HCT116 (cell line): ENCODE measurements around the gene MRPS18A. TPM values are rescaled to one million over a fixed set of nuclear protein-coding genes. Genes with fewer than 3 reads are reported as not detected.

ENCODE experiments used
- ATAC-seq: fragments of 200-7000 bp; cut with Tn5 transposase; 2 replicates; pipeline ENCODE4 v1.9.1; 2020; ENCODE audit warnings: mild to moderate bottlenecking, moderate library complexity
- BruUV-seq: library from RNA; stranded (reverse); fragments of 400-500 nt; replicated peaks from 2 replicates; lab custom pipeline; 2021; lab: Mats Ljungman, UMichigan
- CTCF ChIA-PET: fragments of 300-600 bp; sonication (Branson Sonifier 250); formaldehyde crosslinking; loops from one replicate; lab custom pipeline; 2021; ENCODE audit warnings: antibody characterized with exemption; lab: Charles Lee
- POLR2A ChIA-PET: fragments of 300-600, 350-600 bp; sonication (Branson Sonifier 250); formaldehyde crosslinking; loops from one replicate; lab custom pipeline; 2021; ENCODE audit warnings: antibody characterized with exemption; lab: Charles Lee
- RAD21 ChIA-PET, 2 experiments: fragments of 300-600 bp; sonication (Branson Sonifier 250); formaldehyde crosslinking; loops; one replicate each; lab custom pipeline; 2023; ENCODE audit warnings: low total read pairs in 2 of 2; ENCODE audit not compliant: uncharacterized antibody in 2 of 2, unreplicated experiment in 2 of 2, low non-redundant PET in 1 of 2; lab: Charles Lee
- DNase-seq: peaks from one replicate; pipeline ENCODE4 v3.0.0-alpha.2; 2010; ENCODE audit warnings: low read depth, low spot score
- H2AFZ ChIP-seq: fragments of 200-600 bp; shearing (Covaris generic), sonication (generic); 2 replicates; pipeline ENCODE4 v1.6.1; 2017; ENCODE audit warnings: low read depth, mixed run types, mixed read lengths, antibody characterized with exemption, low read length; ENCODE audit not compliant: poor library complexity, severe bottlenecking
- H3K27ac ChIP-seq: 2 replicates; pipeline ENCODE4 v1.5.1; 2012; ENCODE audit warnings: low read depth, low read length
- H3K27me3 ChIP-seq: fragments of 200-600 bp; sonication (generic); 2 replicates; pipeline ENCODE4 v1.6.1; 2016; ENCODE audit warnings: mixed run types, low read length, mixed read lengths; ENCODE audit not compliant: insufficient read depth
- H3K36me3 ChIP-seq, 2 experiments: fragments of 200-500 bp in 1 of 2; fragments of 200-600 bp in 1 of 2; sonication (Bioruptor generic) in 1 of 2; sonication (generic) in 1 of 2; 2 replicates each; pipeline versions ENCODE4 v1.5.1 to v1.6.1; 2014 to 2016; ENCODE audit warnings: low read length in 2 of 2, inconsistent platforms in 1 of 2, mixed read lengths in 1 of 2, mixed run types in 1 of 2; ENCODE audit not compliant: insufficient read depth in 2 of 2, control insufficient read depth in 1 of 2
- H3K4me1 ChIP-seq, 2 experiments: fragments of 200-600 bp in 1 of 2; sonication (generic) in 1 of 2; 2 replicates each; pipeline versions ENCODE4 v1.5.1 to v1.6.1; 2012 to 2017; ENCODE audit warnings: low read length in 2 of 2, inconsistent platforms in 1 of 2, mild to moderate bottlenecking in 1 of 2, mixed read lengths in 1 of 2, mixed run types in 1 of 2, moderate library complexity in 1 of 2; ENCODE audit not compliant: insufficient read depth in 2 of 2, control insufficient read depth in 1 of 2
- H3K4me2 ChIP-seq: fragments of 200-600 bp; sonication (generic); 2 replicates; pipeline ENCODE4 v1.6.1; 2017; ENCODE audit warnings: mixed run types, low read length, mixed read lengths
- H3K4me3 ChIP-seq, 2 experiments: fragments of 200-600 bp in 1 of 2; sonication (generic) in 1 of 2; replicated peaks in 1 of 2; 2 replicates each; pipeline ENCODE4 v1.5.1; 2011 to 2016; ENCODE audit warnings: low read length in 2 of 2, control low read depth in 1 of 2, low read depth in 1 of 2, mild to moderate bottlenecking in 1 of 2, mixed read lengths in 1 of 2, mixed run types in 1 of 2
- H3K79me2 ChIP-seq: fragments of 200-600 bp; sonication (generic); 2 replicates; pipeline ENCODE4 v1.6.1; 2017; ENCODE audit warnings: mild to moderate bottlenecking, mixed run types, low read length, moderate library complexity, mixed read lengths; ENCODE audit not compliant: insufficient read depth
- H3K9ac ChIP-seq: fragments of 200-600 bp; sonication (generic); 2 replicates; pipeline ENCODE4 v1.6.1; 2016; ENCODE audit warnings: low read length, mixed read lengths
- H3K9me2 ChIP-seq: fragments of 200-600 bp; sonication (generic), shearing (Covaris generic); 2 replicates; pipeline ENCODE4 v1.6.1; 2017; ENCODE audit warnings: mixed run types, mild to moderate bottlenecking, moderate library complexity; ENCODE audit not compliant: insufficient read depth
- H3K9me3 ChIP-seq, 2 experiments: fragments of 200-500 bp in 1 of 2; fragments of 200-600 bp in 1 of 2; sonication (Bioruptor generic) in 1 of 2; sonication (generic) in 1 of 2; 2 replicates each; pipeline ENCODE4 v1.6.1; 2014 to 2017; ENCODE audit warnings: low read length in 2 of 2, mixed read lengths in 2 of 2, inconsistent platforms in 1 of 2, low read depth in 1 of 2, mild to moderate bottlenecking in 1 of 2, mixed run types in 1 of 2, moderate library complexity in 1 of 2; ENCODE audit not compliant: control insufficient read depth in 1 of 2, insufficient read depth in 1 of 2
- H4K20me1 ChIP-seq: fragments of 200-600 bp; sonication (generic), shearing (Covaris generic); 2 replicates; pipeline ENCODE4 v1.6.1; 2017; ENCODE audit warnings: mixed run types, mild to moderate bottlenecking, moderate library complexity; ENCODE audit not compliant: insufficient read depth
- CBX3 ChIP-seq: IDR thresholded peaks from 2 replicates; pipeline ENCODE4 v1.6.1; 2012; ENCODE audit warnings: low read depth
- CEBPB ChIP-seq: IDR thresholded peaks from 2 replicates; pipeline ENCODE4 v1.6.1; 2012; ENCODE audit warnings: low read depth
- CTCF ChIP-seq, 3 experiments: fragments of 200-600 bp in 1 of 3; sonication (generic) in 1 of 3; IDR thresholded peaks in 2 of 3; conservative IDR thresholded peaks in 1 of 3; 2 replicates each; pipeline ENCODE4 v1.5.1; 2012 to 2017; ENCODE audit warnings: low read depth in 2 of 3, low read length in 2 of 3, antibody characterized with exemption in 1 of 3, borderline replicate concordance in 1 of 3, control low read depth in 1 of 3, mild to moderate bottlenecking in 1 of 3, mixed read lengths in 1 of 3, mixed run types in 1 of 3, moderate library complexity in 1 of 3; ENCODE audit not compliant: insufficient read depth in 1 of 3
- EGR1 ChIP-seq: IDR thresholded peaks from 2 replicates; pipeline ENCODE4 v1.6.1; 2012; ENCODE audit warnings: low read depth
- ELF1 ChIP-seq: IDR thresholded peaks from 2 replicates; pipeline ENCODE4 v1.6.1; 2012; ENCODE audit warnings: low read depth, borderline replicate concordance
- EZH2 ChIP-seq: fragments of 200-600 bp; sonication (generic); IDR thresholded peaks from 2 replicates; pipeline ENCODE4 v1.6.1; 2017; ENCODE audit warnings: antibody characterized with exemption, mixed run types
- EZH2phosphoT487 ChIP-seq: fragments of 200-600 bp; IDR thresholded peaks from 2 replicates; pipeline ENCODE4 v1.6.1; 2018; ENCODE audit warnings: antibody characterized with exemption, borderline replicate concordance
- FOSL1 ChIP-seq: IDR thresholded peaks from 2 replicates; pipeline ENCODE4 v1.6.1; 2012; ENCODE audit warnings: low read depth
- POLR2A ChIP-seq: IDR thresholded peaks from 2 replicates; pipeline ENCODE4 v1.7.0; 2011; ENCODE audit warnings: borderline replicate concordance; ENCODE audit not compliant: insufficient read depth, insufficient read length; ENCODE audit errors: extremely low read depth
- SIN3A ChIP-seq: IDR thresholded peaks from 2 replicates; pipeline ENCODE4 v1.6.1; 2012; ENCODE audit warnings: low read depth
- SP1 ChIP-seq: IDR thresholded peaks from 2 replicates; pipeline ENCODE4 v1.6.1; 2012; ENCODE audit warnings: low read depth
- SRF ChIP-seq: IDR thresholded peaks from 2 replicates; pipeline ENCODE4 v1.6.1; 2012; ENCODE audit warnings: low read depth
- TCF7L2 ChIP-seq: IDR thresholded peaks from 2 replicates; pipeline ENCODE4 v1.7.0; 2011; ENCODE audit warnings: borderline replicate concordance, inconsistent platforms; ENCODE audit not compliant: insufficient read depth, insufficient read length; ENCODE audit errors: extremely low read depth
- intact Hi-C: fragments of 100-400 bp; cut with micrococcal nuclease; formaldehyde crosslinking; loops from 2 replicates; pipeline ENCODE4 v1.10.0; 2022
- total RNA-seq: library from RNA; stranded (reverse); gene quantifications from one replicate; pipeline ENCODE4 v1.2.1, GENCODE V29; 2021; ENCODE audit not compliant: unreplicated experiment

MRPS18A gene
- total RNA-seq, 1 experiment from 2014 or later = 63.0 TPM

- H3K79me2 ChIP-seq = no peaks in the 10 kb centered on the region
- ChIA-PET POLR2A (no interaction called here), RAD21 (no interaction called here), CTCF (no interaction called here)
- no peaks in the 10 kb centered on the region for H3K9me2 ChIP-seq
- H3K4me2 ChIP-seq = no peak overlapping the region
- H4K20me1 ChIP-seq = no peaks in the 10 kb centered on the region
- H3K4me3 ChIP-seq = no peak overlapping the region
- BruUV-seq = no TSS peak
- H3K27ac ChIP-seq = no peak overlapping the region
- 0 out of 2 replicates have a peak, but pooled peaks cover 3% of the 10 kb centered on the region for H3K27me3 ChIP-seq
- no peaks in the 10 kb centered on the region for H3K36me3 ChIP-seq
- H2AFZ ChIP-seq = no peak overlapping the region
- H3K4me1 ChIP-seq = peaks cover 0 to 1% of the 10 kb centered on the region in 2 experiments; a peak in 2 of 4 replicates
- no peak for DNase-seq
- no peak for TF ChIP-seq EZH2
- TF ChIP-seq FOSL1 = no peak
- no peak for ATAC-seq
- intact Hi-C loops = no loop called here
- H3K9me3 ChIP-seq = no peaks in the 10 kb centered on the region
- H3K9ac ChIP-seq = no peak overlapping the region
Observed at GRCh38 chr6:43708860-43709653, 21.5 kb upstream of the MRPS18A start.

DNA sequence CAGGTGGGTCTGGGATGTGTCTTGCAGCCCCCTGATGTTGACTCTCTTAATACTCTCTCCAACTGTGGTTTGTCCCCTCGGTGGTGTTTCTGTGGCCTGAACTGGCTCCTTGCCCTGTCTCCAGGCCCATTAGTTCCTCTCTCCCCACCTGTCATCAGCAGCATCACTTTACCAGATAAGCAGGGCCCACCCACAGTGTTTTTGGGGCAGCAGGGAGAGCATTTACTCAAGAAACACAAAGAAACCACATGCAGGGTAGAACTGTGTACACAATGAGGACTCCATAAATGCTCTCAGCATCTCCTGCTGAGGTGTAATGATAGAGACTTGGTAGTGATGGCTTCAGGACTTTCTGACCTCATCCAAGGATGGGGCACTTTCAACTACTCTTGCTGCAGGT lies 20.2 kb upstream of the MRPS18A start:
- Histone ChIP-seq H3K4me1 (peaks cover 12 to 14% of the 10 kb centered on the region in 2 experiments), H3K79me2 (no peaks in the 10 kb centered on the region), H3K9ac (no peak overlapping the region), H3K4me3 (no peak overlapping the region), H3K27ac (no peak overlapping the region), H3K9me2 (no peaks in the 10 kb centered on the region)
- intact Hi-C loops = no loop called here
- no TSS peak for BruUV-seq
- no peak for DNase-seq
- ATAC-seq = no peak
- RAD21 ChIA-PET = no interaction called here
- POLR2A ChIA-PET = no interaction called here
- TF ChIP-seq SP1 = no peak
- TF ChIP-seq EZH2phosphoT487 = no peak
- TF ChIP-seq TCF7L2 = no peak
- TF ChIP-seq CBX3 = no peak
- no peak for TF ChIP-seq CTCF (IDR thresholded peaks at IDR 0.05 in 2 of 3, conservative IDR thresholded peaks at IDR 0.05 in 1 of 3; ENCODE audit: borderline replicate concordance in 1 of 3, insufficient read depth in 1 of 3, low read depth in 2 of 3, low read length in 2 of 3)
- no peak for TF ChIP-seq SRF
- no peak for TF ChIP-seq EZH2
- TF ChIP-seq EGR1 = no peak
- TF ChIP-seq SIN3A = no peak
- TF ChIP-seq CEBPB = no peak
- no peak for TF ChIP-seq ELF1
- no peak for TF ChIP-seq POLR2A
- TF ChIP-seq, all 23 proteins: peak for 0
- H3K27me3 ChIP-seq = no peaks in the 10 kb centered on the region
- H3K4me2 ChIP-seq = no peak overlapping the region
- H2AFZ ChIP-seq = no peak overlapping the region
- H4K20me1 ChIP-seq = no peaks in the 10 kb centered on the region
- no peaks in the 10 kb centered on the region for H3K9me3 ChIP-seq
- H3K36me3 ChIP-seq = no peaks in the 10 kb centered on the region
- CTCF ChIA-PET = interaction anchor here (1.5 kb wide), 1 partner anchor 371 kb away, joined by 3 read pairs; no protein-coding TSS in a partner anchor
